Hepatocyte (in vitro differentiated cells): Measurements from ENCODE around the gene RUFY4. TPM values are rescaled to one million over a fixed set of nuclear protein-coding genes. Genes with fewer than 3 reads are reported as not detected.

ENCODE experiments used
- DNase-seq: peaks from one replicate; pipeline ENCODE4 v3.0.0-alpha.2; 2016; ENCODE audit warnings: low spot score
- H2AFZ ChIP-seq: fragments of 200-600 bp; sonication (generic); 2 replicates; pipeline ENCODE4 v1.6.0; 2016; ENCODE audit warnings: antibody characterized with exemption, mild to moderate bottlenecking
- H3K27ac ChIP-seq: fragments of 200-600 bp; sonication (generic); 2 replicates; pipeline ENCODE4 v1.5.1; 2016; ENCODE audit warnings: mild to moderate bottlenecking
- H3K27me3 ChIP-seq: fragments of 200-600 bp; sonication (generic); 2 replicates; pipeline ENCODE4 v1.6.1; 2016
- H3K36me3 ChIP-seq: fragments of 200-600 bp; sonication (generic); replicated peaks from 2 replicates; pipeline ENCODE4 v1.5.1; 2016; ENCODE audit warnings: low read depth; ENCODE audit not compliant: insufficient read depth
- H3K4me1 ChIP-seq: fragments of 200-600 bp; sonication (generic); 2 replicates; pipeline ENCODE4 v1.5.1; 2016; ENCODE audit warnings: mild to moderate bottlenecking, moderate library complexity; ENCODE audit not compliant: insufficient read depth
- H3K4me2 ChIP-seq: fragments of 200-600 bp; sonication (generic); 2 replicates; pipeline ENCODE4 v1.6.0; 2016
- H3K4me3 ChIP-seq: fragments of 200-600 bp; sonication (generic); 2 replicates; pipeline ENCODE4 v1.5.1; 2016; ENCODE audit warnings: mild to moderate bottlenecking
- H3K79me2 ChIP-seq: fragments of 200-600 bp; sonication (generic); 2 replicates; pipeline ENCODE4 v1.6.0; 2017; ENCODE audit warnings: mild to moderate bottlenecking
- H3K9me2 ChIP-seq: fragments of 200-600 bp; sonication (generic); replicated peaks from 2 replicates; pipeline ENCODE4 v1.6.0; 2017; ENCODE audit warnings: mild to moderate bottlenecking; ENCODE audit not compliant: insufficient read depth
- H3K9me3 ChIP-seq: fragments of 200-600 bp; sonication (generic); 2 replicates; pipeline ENCODE4 v1.5.1; 2016; ENCODE audit warnings: low read depth, mild to moderate bottlenecking
- H4K20me1 ChIP-seq: fragments of 200-600 bp; sonication (generic); 2 replicates; pipeline ENCODE4 v1.6.0; 2016; ENCODE audit warnings: mild to moderate bottlenecking; ENCODE audit not compliant: insufficient read depth, poor library complexity, severe bottlenecking
- CTCF ChIP-seq: fragments of 200-600 bp; sonication (generic); IDR thresholded peaks from 2 replicates; pipeline ENCODE4 v1.5.1; 2016; ENCODE audit warnings: antibody characterized with exemption, mild to moderate bottlenecking; ENCODE audit not compliant: poor library complexity
- EZH2 ChIP-seq: fragments of 200-600 bp; sonication (generic); IDR thresholded peaks from 2 replicates; pipeline ENCODE4 v1.6.1; 2016; ENCODE audit warnings: antibody characterized with exemption, mild to moderate bottlenecking, borderline replicate concordance
- EZH2phosphoT487 ChIP-seq: fragments of 200-600 bp; sonication (generic); IDR thresholded peaks from one replicate; pipeline ENCODE4 v1.6.1; 2018; ENCODE audit warnings: antibody characterized with exemption, mild to moderate bottlenecking, low read depth, moderate library complexity; ENCODE audit not compliant: unreplicated experiment, severe bottlenecking
- WGBS: methylation state at CpG from one replicate; pipeline ENCODE4 v1.1.6; 2016; ENCODE audit warnings: low lambda C conversion rate; ENCODE audit errors: missing lambda C conversion rate; 5-methylcytosine and 5-hydroxymethylcytosine counted together
- polyA plus RNA-seq: library from polyadenylated mRNA; unstranded; fragments of >200 nt; fragmentation: Nextera tagmentation; extraction: Ambion mirVana; gene quantifications from 2 replicates; pipeline ENCODE4 v1.2.1, GENCODE V29; 2016
- total RNA-seq: library from RNA; depleted of rRNA; stranded (reverse); fragments of >200 nt; gene quantifications from 2 replicates; pipeline ENCODE4 v1.2.3, GENCODE V29; 2014

RUFY4 gene
- total and polyA plus RNA-seq, 2 experiments from 2014 or later: 0.10 to 1.5 TPM

- Histone ChIP-seq H2AFZ (no peak overlapping the region), H3K4me1 (no peaks in the 10 kb centered on the region), H3K27me3 (no peaks in the 10 kb centered on the region), H3K27ac (no peak overlapping the region), H3K36me3 (no peaks in the 10 kb centered on the region), H3K9me3 (no peaks in the 10 kb centered on the region), H3K79me2 (no peaks in the 10 kb centered on the region), H4K20me1 (no peaks in the 10 kb centered on the region), H3K9me2 (no peaks in the 10 kb centered on the region), H3K4me2 (no peak overlapping the region), H3K4me3 (no peak overlapping the region)
- no peak for DNase-seq
- WGBS: 97% methylated on average over 2 of the region's 2 CpGs
- no peak for TF ChIP-seq EZH2phosphoT487
- no peak for TF ChIP-seq CTCF
- no peak for TF ChIP-seq EZH2
Measured at GRCh38 chr2:218024871-218025270, 44.2 kb upstream of the RUFY4 start.

- no peaks in the 10 kb centered on the region for H3K9me2 ChIP-seq
- no peaks in the 10 kb centered on the region for H3K4me1 ChIP-seq
- no peaks in the 10 kb centered on the region for H3K27me3 ChIP-seq
- TF ChIP-seq EZH2phosphoT487: no peak
- TF ChIP-seq EZH2: no peak
- TF ChIP-seq CTCF: no peak
- no peak overlapping the region for H2AFZ ChIP-seq
- no peak for DNase-seq
- no peak overlapping the region for H3K4me3 ChIP-seq
- 93% methylated on average over 7 of the region's 7 CpGs for WGBS
- H3K4me2 ChIP-seq: no peak overlapping the region
- no peaks in the 10 kb centered on the region for H3K79me2 ChIP-seq
- H4K20me1 ChIP-seq: no peaks in the 10 kb centered on the region
- H3K27ac ChIP-seq: no peak overlapping the region
- H3K9me3 ChIP-seq: no peaks in the 10 kb centered on the region
- H3K36me3 ChIP-seq: no peaks in the 10 kb centered on the region
Measured at GRCh38 chr2:218026244-218026643, 42.8 kb upstream of the RUFY4 start.

- H3K9me2 ChIP-seq: no peaks in the 10 kb centered on the region
- no peak overlapping the region for H3K4me3 ChIP-seq
- H3K36me3 ChIP-seq: no peaks in the 10 kb centered on the region
- TF ChIP-seq EZH2 (no peak), CTCF (no peak), EZH2phosphoT487 (no peak)
- H3K9me3 ChIP-seq: no peaks in the 10 kb centered on the region
- no peak overlapping the region for H2AFZ ChIP-seq
- no peaks in the 10 kb centered on the region for H3K4me1 ChIP-seq
- no peaks in the 10 kb centered on the region for H3K27me3 ChIP-seq
- 85% methylated on average over 16 of the region's 17 CpGs for WGBS
- H3K27ac ChIP-seq: no peak overlapping the region
- H3K4me2 ChIP-seq: no peak overlapping the region
- no peak for DNase-seq
- H3K79me2 ChIP-seq: no peaks in the 10 kb centered on the region
- H4K20me1 ChIP-seq: no peaks in the 10 kb centered on the region
Measured at GRCh38 chr2:218026676-218027425, 42.2 kb upstream of the RUFY4 start.
